ENCODE results near the gene ERCC6.

Gene ERCC6

GRCh38 chr10:49486009-49486408, 52.9 kb downstream of the ERCC6 start:
- TF ChIP-seq CTCF (conservative IDR thresholded peaks at IDR 0.05) (no peak), ZFX (IDR thresholded peaks at IDR 0.05) (no peak)
- H3K27ac ChIP-seq, result no peak overlapping the region

GRCh38 chr10:49484486-49485235, 54.3 kb downstream of the ERCC6 start:
- TF ChIP-seq ZFX (IDR thresholded peaks at IDR 0.05) (no peak), CTCF (conservative IDR thresholded peaks at IDR 0.05) (no peak)
- no peak overlapping the region for H3K27ac ChIP-seq

DNA sequence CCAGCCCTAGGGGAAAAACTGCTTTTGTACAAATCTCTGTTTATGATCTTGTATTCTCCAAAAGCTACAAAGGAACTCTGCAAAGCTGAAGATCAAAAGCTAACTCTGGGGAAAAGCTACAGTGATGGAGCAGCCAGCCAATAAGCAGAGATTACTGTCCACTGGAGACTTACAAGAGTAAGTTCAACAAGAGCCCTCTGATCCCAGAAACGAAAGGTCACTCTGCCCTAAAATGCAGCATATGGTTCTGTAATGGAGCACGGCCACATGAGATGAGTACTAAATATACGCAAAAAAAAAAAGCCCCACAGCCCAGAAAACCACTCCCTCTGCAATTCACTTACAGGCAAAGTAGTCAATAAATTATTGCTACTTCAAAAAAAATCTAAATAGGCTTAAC, 60.1 kb downstream of the ERCC6 start:
- no peak overlapping the region for H3K27ac ChIP-seq
- TF ChIP-seq CTCF (conservative IDR thresholded peaks at IDR 0.05) (no peak), ZFX (IDR thresholded peaks at IDR 0.05) (no peak)

- TF ChIP-seq CTCF (conservative IDR thresholded peaks at IDR 0.05) (no peak), ZFX (IDR thresholded peaks at IDR 0.05) (no peak)
- H3K27ac ChIP-seq, result no peak overlapping the region
Measured at GRCh38 chr10:49474901-49475300, 64.0 kb downstream of the ERCC6 start.

DNA sequence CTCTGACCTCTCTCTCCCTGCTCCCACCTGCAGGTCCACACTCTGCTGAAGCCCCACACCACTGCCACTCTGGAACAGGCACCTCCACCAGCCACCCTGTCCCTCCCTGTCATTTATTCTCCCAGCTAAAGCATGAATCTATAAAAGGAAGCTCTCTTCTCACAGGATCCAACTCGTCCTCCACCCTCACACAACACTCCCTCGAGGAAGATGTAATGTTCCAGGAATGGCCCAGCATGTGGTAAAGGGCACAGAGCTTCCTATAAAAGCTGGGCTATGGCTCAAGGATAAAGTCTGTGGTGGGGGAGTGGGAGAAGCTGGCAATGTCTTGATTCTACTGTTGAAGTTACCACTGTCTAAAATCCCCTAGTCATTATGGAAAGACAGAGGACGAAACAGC, 67.4 kb downstream of the ERCC6 start:
- H3K27ac ChIP-seq, result no peak overlapping the region
- no peak for TF ChIP-seq CTCF (conservative IDR thresholded peaks at IDR 0.05)
- no peak for TF ChIP-seq ZFX (IDR thresholded peaks at IDR 0.05)

DNA sequence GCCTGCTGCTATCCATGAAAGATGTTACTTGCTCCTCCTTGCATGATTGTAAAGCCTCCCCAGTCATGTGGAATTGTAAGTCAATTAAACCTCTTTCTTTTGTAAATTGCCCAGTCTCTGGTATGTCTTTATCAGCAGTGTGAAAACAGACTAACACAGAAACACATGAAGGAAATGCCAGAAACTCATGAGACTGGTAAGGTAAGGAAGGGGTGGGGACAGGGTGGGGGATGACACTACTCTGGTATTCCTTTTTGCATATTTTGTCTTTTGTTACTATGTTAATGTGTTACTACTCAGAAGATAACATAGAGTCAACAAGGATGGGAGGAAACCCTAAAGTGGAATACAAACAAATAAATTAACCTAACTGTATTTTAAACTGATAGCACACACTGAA, 73.2 kb downstream of the ERCC6 start:
- TF ChIP-seq ZFX (IDR thresholded peaks at IDR 0.05) (no peak), CTCF (conservative IDR thresholded peaks at IDR 0.05) (no peak)
- no peak overlapping the region for H3K27ac ChIP-seq
